ENCODE data around the gene RRAGB. TPM values are rescaled to one million over a fixed set of nuclear protein-coding genes. Genes with fewer than 3 reads are reported as not detected.

RRAGB gene
- polyA plus RNA-seq, 1 donor (not counting 4 experiments of a cell fraction or from before 2014, with no cell fraction given): 18.9 TPM

GRCh38 chrX:55783723-55784122, 66.2 kb downstream of the RRAGB start:
- no peaks in the 10 kb centered on the region for H3K4me1 ChIP-seq (ENCODE audit: control insufficient read depth, extremely low read depth, insufficient read depth, low read length)
- no peak for DNase-seq (ENCODE audit: low read depth, low spot score)
- no peak for TF ChIP-seq EZH2 (IDR thresholded peaks at IDR 0.05; ENCODE audit: low read length)
- TF ChIP-seq, protein P1, sequence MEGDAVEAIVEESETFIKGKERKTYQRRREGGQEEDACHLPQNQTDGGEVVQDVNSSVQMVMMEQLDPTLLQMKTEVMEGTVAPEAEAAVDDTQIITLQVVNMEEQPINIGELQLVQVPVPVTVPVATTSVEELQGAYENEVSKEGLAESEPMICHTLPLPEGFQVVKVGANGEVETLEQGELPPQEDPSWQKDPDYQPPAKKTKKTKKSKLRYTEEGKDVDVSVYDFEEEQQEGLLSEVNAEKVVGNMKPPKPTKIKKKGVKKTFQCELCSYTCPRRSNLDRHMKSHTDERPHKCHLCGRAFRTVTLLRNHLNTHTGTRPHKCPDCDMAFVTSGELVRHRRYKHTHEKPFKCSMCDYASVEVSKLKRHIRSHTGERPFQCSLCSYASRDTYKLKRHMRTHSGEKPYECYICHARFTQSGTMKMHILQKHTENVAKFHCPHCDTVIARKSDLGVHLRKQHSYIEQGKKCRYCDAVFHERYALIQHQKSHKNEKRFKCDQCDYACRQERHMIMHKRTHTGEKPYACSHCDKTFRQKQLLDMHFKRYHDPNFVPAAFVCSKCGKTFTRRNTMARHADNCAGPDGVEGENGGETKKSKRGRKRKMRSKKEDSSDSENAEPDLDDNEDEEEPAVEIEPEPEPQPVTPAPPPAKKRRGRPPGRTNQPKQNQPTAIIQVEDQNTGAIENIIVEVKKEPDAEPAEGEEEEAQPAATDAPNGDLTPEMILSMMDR (optimal IDR thresholded peaks at IDR 0.05 in 1 of 3, IDR thresholded peaks at IDR 0.05 in 1 of 3, conservative IDR thresholded peaks at IDR 0.05 in 1 of 3; ENCODE audit: extremely low read depth in 1 of 3, insufficient read depth in 2 of 3, low read length in 3 of 3): no peak
- no peaks in the 10 kb centered on the region for H3K36me3 ChIP-seq (ENCODE audit: control insufficient read depth in 2 of 2, extremely low read depth in 1 of 2, insufficient read depth in 2 of 2, low read length in 2 of 2)
- no peak for FAIRE-seq
- no peaks in the 10 kb centered on the region for H3K9me3 ChIP-seq (ENCODE audit: control insufficient read depth, low read depth, low read length)
- dilution Hi-C loops (cut with MboI; ENCODE audit: extremely low pct_ligation_motif_present, low sequenced_read_pairs): no loop called here
- H3K27ac ChIP-seq (ENCODE audit: control insufficient read depth, insufficient read depth, low read length): no peak overlapping the region
- H3K9me1 ChIP-seq (ENCODE audit: control insufficient read depth, extremely low read depth, insufficient read depth, low read length): no peaks in the 10 kb centered on the region
- H3K9ac ChIP-seq (ENCODE audit: control insufficient read depth, extremely low read depth, insufficient read depth, low read length): no peak overlapping the region
- no peak overlapping the region for H3K4me2 ChIP-seq (ENCODE audit: control insufficient read depth, extremely low read depth, insufficient read depth, low read depth, low read length)
- no peak overlapping the region for H2AFZ ChIP-seq (ENCODE audit: control insufficient read depth, low read length)
- no peaks in the 10 kb centered on the region for H3K27me3 ChIP-seq (ENCODE audit: control insufficient read depth, extremely low read depth, insufficient read depth, low read length)
- H4K20me1 ChIP-seq (ENCODE audit: control insufficient read depth, extremely low read depth, insufficient read depth, low read length): no peaks in the 10 kb centered on the region
- no peak overlapping the region for H3K4me3 ChIP-seq (ENCODE audit: control insufficient read depth in 2 of 3, extremely low read depth in 1 of 3, insufficient read depth in 2 of 3, low read depth in 1 of 3, low read length in 3 of 3)
- no peaks in the 10 kb centered on the region for H3K79me2 ChIP-seq (ENCODE audit: control insufficient read depth, insufficient read depth, low read length)

- no peak for DNase-seq (ENCODE audit: low read depth, low spot score)
- no peaks in the 10 kb centered on the region for H3K9me1 ChIP-seq (ENCODE audit: control insufficient read depth, extremely low read depth, insufficient read depth, low read length)
- no peaks in the 10 kb centered on the region for H4K20me1 ChIP-seq (ENCODE audit: control insufficient read depth, extremely low read depth, insufficient read depth, low read length)
- no peak overlapping the region for H3K4me3 ChIP-seq (ENCODE audit: control insufficient read depth in 2 of 3, extremely low read depth in 1 of 3, insufficient read depth in 2 of 3, low read depth in 1 of 3, low read length in 3 of 3)
- H3K79me2 ChIP-seq (ENCODE audit: control insufficient read depth, insufficient read depth, low read length): no peaks in the 10 kb centered on the region
- H3K4me2 ChIP-seq (ENCODE audit: control insufficient read depth, extremely low read depth, insufficient read depth, low read depth, low read length): no peak overlapping the region
- no peak for FAIRE-seq
- dilution Hi-C loops (cut with MboI; ENCODE audit: extremely low pct_ligation_motif_present, low sequenced_read_pairs): no loop called here
- H2AFZ ChIP-seq (ENCODE audit: control insufficient read depth, low read length): no peak overlapping the region
- TF ChIP-seq, protein P1 (optimal IDR thresholded peaks at IDR 0.05 in 1 of 3, IDR thresholded peaks at IDR 0.05 in 1 of 3, conservative IDR thresholded peaks at IDR 0.05 in 1 of 3; ENCODE audit: extremely low read depth in 1 of 3, insufficient read depth in 2 of 3, low read length in 3 of 3): no peak
- no peak for TF ChIP-seq EZH2 (IDR thresholded peaks at IDR 0.05; ENCODE audit: low read length)
- H3K9me3 ChIP-seq (ENCODE audit: control insufficient read depth, low read depth, low read length): no peaks in the 10 kb centered on the region
- no peaks in the 10 kb centered on the region for H3K4me1 ChIP-seq (ENCODE audit: control insufficient read depth, extremely low read depth, insufficient read depth, low read length)
- H3K36me3 ChIP-seq (ENCODE audit: control insufficient read depth in 2 of 2, extremely low read depth in 1 of 2, insufficient read depth in 2 of 2, low read length in 2 of 2): no peaks in the 10 kb centered on the region
- H3K27ac ChIP-seq (ENCODE audit: control insufficient read depth, insufficient read depth, low read length): no peak overlapping the region
- H3K27me3 ChIP-seq (ENCODE audit: control insufficient read depth, extremely low read depth, insufficient read depth, low read length): no peaks in the 10 kb centered on the region
- no peak overlapping the region for H3K9ac ChIP-seq (ENCODE audit: control insufficient read depth, extremely low read depth, insufficient read depth, low read length)
These were observed 69.5 kb downstream of the RRAGB start for GRCh38 chrX:55787063-55787462.
